ENCODE data around the gene FSTL4.
"Not testable (repeated sequence)": the region's sequence is repeated elsewhere in the genome, so short reads cannot be mapped to it uniquely, and the experiment has no call there.

FSTL4 gene

GRCh38 chr5:133454442-133454841, 157.9 kb downstream of the FSTL4 start:
- no peak for DNase-seq (ENCODE audit: low read depth)

GRCh38 chr5:133453831-133454230, 158.5 kb downstream of the FSTL4 start:
- no peak for DNase-seq (ENCODE audit: low read depth)

- no peak for DNase-seq (ENCODE audit: low read depth)
These were observed 159.1 kb downstream of the FSTL4 start for GRCh38 chr5:133453084-133453780.

GRCh38 chr5:133451926-133452325, 160.4 kb downstream of the FSTL4 start:
- DNase-seq (ENCODE audit: low read depth): no peak

- DNase-seq (ENCODE audit: low read depth): no peak
These were observed 162.1 kb downstream of the FSTL4 start for GRCh38 chr5:133450286-133450685.

- no peak for DNase-seq (ENCODE audit: low read depth)
These were observed 163.2 kb downstream of the FSTL4 start for GRCh38 chr5:133449181-133449580.

- DNase-seq (ENCODE audit: low read depth): no peak
These were observed 165.9 kb downstream of the FSTL4 start for GRCh38 chr5:133446440-133446839.

GRCh38 chr5:133445744-133446143, 166.6 kb downstream of the FSTL4 start:
- DNase-seq (ENCODE audit: low read depth): no peak

- not testable (repeated sequence) for DNase-seq (ENCODE audit: low read depth)
These were observed 167.1 kb downstream of the FSTL4 start for GRCh38 chr5:133445204-133445603.

GRCh38 chr5:133444711-133445110, 167.6 kb downstream of the FSTL4 start:
- DNase-seq (ENCODE audit: low read depth): no peak

- DNase-seq (ENCODE audit: low read depth): no peak
These were observed 171.1 kb downstream of the FSTL4 start for GRCh38 chr5:133441166-133441815.

- DNase-seq (ENCODE audit: low read depth): no peak
These were observed 171.8 kb downstream of the FSTL4 start for GRCh38 chr5:133440467-133441115.

GRCh38 chr5:133439859-133440258, 172.5 kb downstream of the FSTL4 start:
- no peak for DNase-seq (ENCODE audit: low read depth)

- DNase-seq (ENCODE audit: low read depth): no peak
These were observed 173.9 kb downstream of the FSTL4 start for GRCh38 chr5:133438487-133438886.

- DNase-seq (ENCODE audit: low read depth): no peak
These were observed 178.0 kb downstream of the FSTL4 start for GRCh38 chr5:133434336-133434735.

- no peak for DNase-seq (ENCODE audit: low read depth)
These were observed 178.7 kb downstream of the FSTL4 start for GRCh38 chr5:133433641-133434040.

GRCh38 chr5:133432956-133433532, 179.3 kb downstream of the FSTL4 start:
- DNase-seq (ENCODE audit: low read depth): no peak

- DNase-seq (ENCODE audit: low read depth): no peak
These were observed 180.9 kb downstream of the FSTL4 start for GRCh38 chr5:133431326-133431865.

GRCh38 chr5:133430095-133430494, 182.2 kb downstream of the FSTL4 start:
- no peak for DNase-seq (ENCODE audit: low read depth)

GRCh38 chr5:133429046-133429445, 183.3 kb downstream of the FSTL4 start:
- DNase-seq (ENCODE audit: low read depth): no peak

GRCh38 chr5:133428072-133428660, 184.2 kb downstream of the FSTL4 start:
- no peak for DNase-seq (ENCODE audit: low read depth)

- no peak for DNase-seq (ENCODE audit: low read depth)
These were observed 185.1 kb downstream of the FSTL4 start for GRCh38 chr5:133427121-133427777.

All from activated T-cell treated with anti-CD3 and anti-CD28 coated beads for 48 hours (primary cell).